Chondrocyte (in vitro differentiated cells): Measurements from ENCODE around the gene SOBP. TPM values are rescaled to one million over a fixed set of nuclear protein-coding genes. Genes with fewer than 3 reads are reported as not detected.

Experiments
- DNase-seq: peaks from one replicate; pipeline ENCODE4 v3.0.0; 2021; ENCODE audit warnings: mixed read lengths, low spot score
- H3K27ac Mint-ChIP-seq: one replicate; pipeline ENCODE4 v1.8.0; 2021; ENCODE audit warnings: mild to moderate bottlenecking, moderate library complexity, mixed read lengths; ENCODE audit not compliant: unreplicated experiment
- H3K27me3 Mint-ChIP-seq: 2 replicates; pipeline ENCODE4 v1.8.0; 2021; ENCODE audit warnings: low read depth, mixed read lengths
- H3K36me3 Mint-ChIP-seq: 2 replicates; pipeline ENCODE4 v1.8.0; 2021; ENCODE audit warnings: low read depth, mixed read lengths
- H3K4me1 Mint-ChIP-seq: 2 replicates; pipeline ENCODE4 v1.8.0; 2021; ENCODE audit warnings: low read depth, mild to moderate bottlenecking, mixed read lengths
- H3K4me3 Mint-ChIP-seq: one replicate; pipeline ENCODE4 v1.8.0; 2021; ENCODE audit warnings: mild to moderate bottlenecking, moderate library complexity, mixed read lengths; ENCODE audit not compliant: unreplicated experiment
- H3K9me3 Mint-ChIP-seq: 2 replicates; pipeline ENCODE4 v1.8.0; 2021; ENCODE audit warnings: low read depth, mixed read lengths
- total RNA-seq: library from RNA; stranded (reverse); gene quantifications from 3 replicates; pipeline ENCODE4 v1.2.1, GENCODE V29; 2021
- TF ChIP-seq, protein P1 (sequence below): fragments of 200-600 bp; sonication (generic); IDR thresholded peaks from 2 replicates; pipeline ENCODE4 v1.5.0; 2021; ENCODE audit warnings: antibody characterized with exemption, mild to moderate bottlenecking, moderate library complexity

Gene SOBP
- total RNA-seq, 1 donor from 2014 or later, result 6.6 TPM

DNA sequence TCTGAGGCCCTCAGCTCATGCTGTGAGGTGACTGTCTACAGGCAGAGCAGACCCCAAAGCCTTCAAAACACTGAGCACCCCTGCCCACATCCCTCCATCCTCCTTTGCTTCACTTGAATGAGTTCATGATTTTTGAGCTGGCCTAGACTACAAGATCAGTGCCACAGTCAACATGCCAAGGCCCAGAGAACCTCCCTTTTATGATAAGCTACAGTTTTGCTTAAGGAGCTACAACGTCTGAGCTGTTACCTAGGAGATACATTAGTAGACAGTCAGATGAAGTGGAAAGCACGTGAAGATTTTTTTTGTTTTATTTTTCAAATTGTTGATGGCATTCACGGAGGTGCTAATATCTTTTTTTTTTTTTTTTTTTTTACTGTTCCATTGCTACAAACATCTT lies 139.0 kb downstream of the SOBP start:
- peaks cover 6% of the 10 kb centered on the region for H3K36me3 Mint-ChIP-seq
- no peak for DNase-seq
- H3K4me3 Mint-ChIP-seq, result no peak overlapping the region
- H3K9me3 Mint-ChIP-seq, result no peaks in the 10 kb centered on the region
- TF ChIP-seq, protein P1, sequence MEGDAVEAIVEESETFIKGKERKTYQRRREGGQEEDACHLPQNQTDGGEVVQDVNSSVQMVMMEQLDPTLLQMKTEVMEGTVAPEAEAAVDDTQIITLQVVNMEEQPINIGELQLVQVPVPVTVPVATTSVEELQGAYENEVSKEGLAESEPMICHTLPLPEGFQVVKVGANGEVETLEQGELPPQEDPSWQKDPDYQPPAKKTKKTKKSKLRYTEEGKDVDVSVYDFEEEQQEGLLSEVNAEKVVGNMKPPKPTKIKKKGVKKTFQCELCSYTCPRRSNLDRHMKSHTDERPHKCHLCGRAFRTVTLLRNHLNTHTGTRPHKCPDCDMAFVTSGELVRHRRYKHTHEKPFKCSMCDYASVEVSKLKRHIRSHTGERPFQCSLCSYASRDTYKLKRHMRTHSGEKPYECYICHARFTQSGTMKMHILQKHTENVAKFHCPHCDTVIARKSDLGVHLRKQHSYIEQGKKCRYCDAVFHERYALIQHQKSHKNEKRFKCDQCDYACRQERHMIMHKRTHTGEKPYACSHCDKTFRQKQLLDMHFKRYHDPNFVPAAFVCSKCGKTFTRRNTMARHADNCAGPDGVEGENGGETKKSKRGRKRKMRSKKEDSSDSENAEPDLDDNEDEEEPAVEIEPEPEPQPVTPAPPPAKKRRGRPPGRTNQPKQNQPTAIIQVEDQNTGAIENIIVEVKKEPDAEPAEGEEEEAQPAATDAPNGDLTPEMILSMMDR, result no peak
- no peaks in the 10 kb centered on the region for H3K27me3 Mint-ChIP-seq
- no peak overlapping the region for H3K27ac Mint-ChIP-seq
- H3K4me1 Mint-ChIP-seq, result peaks cover 13% of the 10 kb centered on the region

GRCh38 chr6:107629548-107630129 lies 139.7 kb downstream of the SOBP start:
- H3K27me3 Mint-ChIP-seq, result no peaks in the 10 kb centered on the region
- no peaks in the 10 kb centered on the region for H3K9me3 Mint-ChIP-seq
- peaks cover 6% of the 10 kb centered on the region for H3K36me3 Mint-ChIP-seq
- no peak overlapping the region for H3K4me3 Mint-ChIP-seq
- no peak overlapping the region for H3K27ac Mint-ChIP-seq
- DNase-seq, result no peak
- H3K4me1 Mint-ChIP-seq, result peaks cover 6% of the 10 kb centered on the region
- TF ChIP-seq, protein P1, result no peak

DNA sequence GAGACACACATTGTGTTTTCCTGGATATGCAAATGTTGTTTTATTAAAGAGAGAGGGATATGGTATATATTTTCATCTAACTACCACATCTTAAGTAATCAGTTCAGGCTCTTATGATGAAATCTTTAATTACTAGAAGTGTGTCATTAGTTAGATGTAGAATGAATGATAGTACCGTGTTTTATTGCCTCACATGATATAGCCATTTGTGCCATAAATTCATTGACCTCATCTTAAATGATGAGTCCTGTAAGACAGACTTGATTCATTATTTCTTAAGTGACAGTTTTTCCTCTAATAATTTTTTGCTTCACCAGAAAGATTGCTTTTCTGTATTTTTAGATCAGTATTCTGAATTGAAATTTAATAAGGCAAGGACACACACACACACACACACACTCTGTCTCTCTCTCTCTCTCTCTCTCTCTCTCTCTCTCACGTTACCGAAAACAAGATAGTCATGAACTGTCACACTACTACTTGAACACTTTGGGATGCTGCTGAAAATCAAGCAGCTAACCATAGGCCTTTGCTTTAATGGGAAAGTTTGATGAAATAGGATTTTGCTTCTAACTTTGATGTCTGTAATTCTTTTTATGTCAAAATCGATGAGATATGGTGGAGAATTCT lies 140.5 kb downstream of the SOBP start:
- no peak for DNase-seq

DNA sequence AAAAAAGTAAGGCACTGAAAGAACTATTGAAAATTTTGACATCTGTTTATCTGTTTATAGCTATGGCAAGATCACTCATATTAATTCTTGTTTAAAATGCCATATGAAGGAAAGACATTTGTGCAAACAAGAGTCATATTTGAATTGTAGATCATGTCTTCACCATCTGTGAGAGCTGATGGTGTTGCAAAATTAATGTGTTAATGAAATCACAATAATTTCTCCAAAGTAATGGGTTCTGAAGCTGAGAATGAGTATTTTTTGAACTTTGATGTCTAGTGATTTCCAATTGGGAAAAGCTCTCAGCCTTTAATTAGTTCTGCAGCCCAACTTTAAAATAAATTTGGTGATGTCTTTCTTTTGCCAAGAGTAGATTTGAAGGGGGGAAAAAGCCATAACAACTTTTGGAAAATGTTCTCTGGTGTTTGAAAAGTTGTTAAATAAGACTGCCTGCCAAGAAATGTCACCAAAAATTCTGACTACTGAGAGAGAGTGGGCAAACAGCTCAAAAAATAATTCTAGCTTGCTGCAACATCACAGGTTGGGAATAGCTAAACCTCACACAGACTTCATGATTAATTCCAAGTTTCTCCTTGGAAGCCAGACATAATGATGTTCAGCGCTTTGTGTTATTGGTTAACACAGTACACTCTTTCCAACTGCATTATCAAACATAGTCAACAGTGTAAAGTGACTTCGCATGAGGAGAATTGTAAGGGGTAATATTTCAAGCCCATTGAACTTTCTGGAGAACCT lies 142.6 kb downstream of the SOBP start:
- H3K4me1 Mint-ChIP-seq, result peaks cover 3% of the 10 kb centered on the region

More for the DNA sequence above, 140.5 kb downstream of the SOBP start:
- Mint-ChIP-seq H3K4me1 (peaks cover 5% of the 10 kb centered on the region), H3K4me3 (no peak overlapping the region), H3K9me3 (no peaks in the 10 kb centered on the region), H3K27me3 (no peaks in the 10 kb centered on the region), H3K27ac (no peak overlapping the region), H3K36me3 (peaks cover 6% of the 10 kb centered on the region)
- TF ChIP-seq, protein P1, result no peak

More for the DNA sequence above, 142.6 kb downstream of the SOBP start:
- H3K9me3 Mint-ChIP-seq, result no peaks in the 10 kb centered on the region
- H3K27ac Mint-ChIP-seq, result no peak overlapping the region
- DNase-seq, result no peak
- no peaks in the 10 kb centered on the region for H3K27me3 Mint-ChIP-seq
- TF ChIP-seq, protein P1, result no peak
- H3K36me3 Mint-ChIP-seq, result peaks cover 11% of the 10 kb centered on the region
- H3K4me3 Mint-ChIP-seq, result no peak overlapping the region
